Activated T-helper 1 cell treated with anti-CD3 and anti-CD28 coated beads, Interleukin-2, amount 50 U/mL, for 16 hours (primary cell): ENCODE results near the gene PLCB1.
"Not testable (repeated sequence)": the region's sequence is repeated elsewhere in the genome, so short reads cannot be mapped to it uniquely, and the experiment has no call there.

Experiments used
- DNase-seq, 2 donors: peaks; one replicate each; pipeline ENCODE4 v3.0.0-alpha.2; 2020; ENCODE audit warnings: low read depth in 1 of 2, low spot score in 1 of 2

The PLCB1 gene

DNA sequence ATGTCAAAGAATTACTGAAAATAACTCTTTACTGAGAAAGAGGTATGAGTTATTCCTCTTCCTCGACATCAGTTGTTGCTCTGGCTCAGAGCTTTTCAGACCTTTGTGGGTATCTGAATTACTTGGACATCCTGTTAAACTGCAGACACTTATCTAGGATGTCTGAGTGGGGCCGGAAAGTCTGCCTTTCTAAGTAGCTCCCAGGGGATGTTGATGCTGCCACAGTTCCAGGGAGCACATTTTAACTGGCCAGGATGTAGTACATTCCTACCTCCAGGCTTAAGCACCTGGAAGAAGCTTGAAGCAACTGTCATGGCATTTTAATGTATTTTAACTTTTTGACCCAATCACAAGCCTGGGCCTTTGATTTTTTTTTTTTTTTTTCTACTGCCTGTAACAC, 671.0 kb downstream of the PLCB1 start:
- no peak for DNase-seq

DNA sequence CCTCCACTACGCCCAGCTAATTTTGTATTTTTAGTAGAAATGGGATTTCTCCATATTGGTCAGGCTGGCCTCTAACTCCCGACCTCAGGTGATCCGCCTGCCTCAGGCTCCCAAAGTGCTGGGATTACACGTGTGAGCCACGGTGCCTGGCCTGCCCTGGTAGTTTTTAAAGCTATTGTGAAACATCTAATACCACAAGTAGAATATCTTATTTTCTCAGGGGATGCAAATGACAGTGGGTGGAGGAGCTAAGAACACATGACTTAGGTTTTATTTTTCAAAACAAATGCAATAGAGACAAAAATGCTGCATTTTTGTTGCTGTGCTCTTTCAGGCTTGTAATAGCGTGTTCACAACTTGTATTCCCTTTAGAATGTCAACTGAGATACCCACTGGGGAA, 671.9 kb downstream of the PLCB1 start:
- no peak for DNase-seq

DNA sequence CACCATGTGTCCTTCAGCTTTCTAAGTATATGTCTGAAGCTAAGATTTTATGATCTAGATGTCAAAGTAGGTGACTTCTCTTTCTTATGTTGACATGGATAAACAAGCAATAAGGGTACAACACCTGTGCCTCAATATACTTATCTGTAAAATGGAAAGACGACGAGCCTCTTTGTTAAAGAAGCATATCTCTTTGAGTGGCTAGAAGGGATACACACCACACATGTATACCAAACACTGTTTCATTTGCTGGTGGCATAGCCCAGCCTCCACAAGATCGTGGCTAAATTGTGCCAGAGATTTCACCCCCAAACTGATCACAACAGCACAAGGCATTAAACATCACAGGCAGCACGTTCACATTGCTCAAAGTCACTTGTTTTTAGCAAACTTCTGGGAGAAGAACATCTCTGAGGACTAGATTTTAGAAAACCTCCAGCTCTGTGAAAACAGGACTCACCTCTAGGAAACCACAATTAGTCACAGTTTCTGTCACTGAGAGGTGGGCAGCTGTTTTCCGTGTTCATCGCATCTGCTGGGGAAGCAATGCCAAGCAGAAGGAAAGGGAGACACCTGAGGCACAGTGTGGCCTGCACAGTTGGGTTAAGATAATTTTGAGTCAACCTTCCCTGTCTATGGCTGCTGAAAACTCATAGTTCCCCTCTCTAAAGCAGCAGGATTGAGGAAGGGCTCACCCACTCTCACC, 673.8 kb downstream of the PLCB1 start:
- DNase-seq = no peak

DNA sequence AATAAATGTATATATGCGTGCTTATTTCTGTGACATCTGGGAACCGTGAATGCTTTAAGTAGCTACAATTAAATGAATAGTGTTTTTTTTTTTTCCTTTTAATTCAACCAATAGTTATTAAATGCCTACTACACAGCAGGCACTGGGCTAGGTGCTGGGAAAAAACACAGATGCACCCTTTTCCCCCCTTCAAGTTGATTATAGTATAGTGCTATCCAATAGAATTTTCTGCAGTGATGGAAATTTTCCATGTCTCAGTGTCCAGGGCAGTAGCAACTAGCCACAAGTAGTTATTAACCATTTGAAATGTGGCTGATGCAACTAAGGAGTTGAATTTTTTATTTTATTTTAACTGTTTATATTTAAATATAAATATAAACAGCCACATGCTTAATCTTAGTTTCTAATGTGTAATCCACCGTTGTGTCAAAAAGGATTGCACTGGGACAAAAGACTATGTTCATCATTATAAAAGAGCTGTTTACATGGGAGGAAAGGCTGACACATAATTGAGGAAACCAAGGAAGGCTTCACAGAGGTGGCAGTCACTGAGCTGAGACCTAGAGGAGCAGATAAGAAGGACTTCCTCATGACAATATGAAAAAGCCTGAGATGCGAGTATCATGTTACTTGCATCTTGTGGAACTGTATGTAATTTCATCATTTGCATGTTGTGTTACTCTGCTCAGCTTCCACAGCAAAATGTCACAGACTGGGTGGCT, 675.6 kb downstream of the PLCB1 start:
- no peak for DNase-seq

DNA sequence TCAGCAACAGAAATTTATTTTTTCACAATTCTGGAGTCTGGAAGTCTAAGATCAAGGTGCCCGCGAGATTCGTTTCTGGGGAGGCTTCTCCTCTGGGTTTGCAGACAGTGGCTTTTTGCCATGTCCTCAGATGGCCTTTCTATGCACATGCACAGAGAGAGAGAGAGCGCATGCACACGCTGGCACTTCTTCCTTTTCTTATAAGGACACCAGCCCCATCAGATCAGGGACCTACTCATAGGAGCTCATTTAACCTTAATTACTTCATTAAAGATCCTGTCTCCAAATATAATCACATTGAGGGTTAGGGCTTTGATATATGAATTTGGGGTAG, 676.1 kb downstream of the PLCB1 start:
- no peak for DNase-seq

DNA sequence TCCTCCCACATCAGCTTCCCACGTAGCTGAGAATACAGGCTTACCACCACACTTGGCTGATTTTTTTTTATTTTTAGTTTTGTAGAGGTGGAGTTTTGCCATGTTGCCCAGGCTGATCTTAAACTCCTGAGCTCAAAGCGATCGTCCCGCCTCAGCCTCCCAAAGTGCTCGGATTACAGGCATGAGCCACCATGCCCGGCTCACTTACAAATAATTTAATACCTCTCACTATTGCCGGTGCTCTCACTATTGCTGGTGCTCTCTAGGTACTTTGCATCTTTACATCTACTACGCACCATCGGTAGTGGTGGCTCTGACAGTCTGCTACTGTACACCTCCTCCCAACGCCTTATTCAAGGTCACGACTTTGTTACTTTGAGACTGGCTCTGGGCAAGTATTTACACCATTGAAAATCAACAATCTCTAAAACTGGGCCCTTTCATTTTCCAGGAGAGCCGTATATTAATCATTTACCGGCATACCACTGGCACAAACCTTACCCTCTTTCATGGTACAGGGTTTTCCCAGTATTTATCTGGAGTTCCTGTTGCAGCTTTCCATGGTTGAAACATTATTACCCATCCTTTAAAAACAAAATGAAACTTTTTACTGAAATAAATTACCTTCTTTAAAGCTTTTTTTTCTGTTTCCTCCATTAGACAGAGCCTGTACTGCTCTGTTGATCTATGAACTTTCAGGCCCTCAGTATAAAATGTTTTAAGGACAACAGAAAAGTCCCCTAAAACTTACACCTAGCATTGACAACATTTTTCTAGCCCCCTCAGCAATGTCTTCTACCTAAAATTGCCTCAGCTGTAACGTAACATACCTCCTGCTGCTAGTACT, 677.3 kb downstream of the PLCB1 start:
- DNase-seq = no peak

DNA sequence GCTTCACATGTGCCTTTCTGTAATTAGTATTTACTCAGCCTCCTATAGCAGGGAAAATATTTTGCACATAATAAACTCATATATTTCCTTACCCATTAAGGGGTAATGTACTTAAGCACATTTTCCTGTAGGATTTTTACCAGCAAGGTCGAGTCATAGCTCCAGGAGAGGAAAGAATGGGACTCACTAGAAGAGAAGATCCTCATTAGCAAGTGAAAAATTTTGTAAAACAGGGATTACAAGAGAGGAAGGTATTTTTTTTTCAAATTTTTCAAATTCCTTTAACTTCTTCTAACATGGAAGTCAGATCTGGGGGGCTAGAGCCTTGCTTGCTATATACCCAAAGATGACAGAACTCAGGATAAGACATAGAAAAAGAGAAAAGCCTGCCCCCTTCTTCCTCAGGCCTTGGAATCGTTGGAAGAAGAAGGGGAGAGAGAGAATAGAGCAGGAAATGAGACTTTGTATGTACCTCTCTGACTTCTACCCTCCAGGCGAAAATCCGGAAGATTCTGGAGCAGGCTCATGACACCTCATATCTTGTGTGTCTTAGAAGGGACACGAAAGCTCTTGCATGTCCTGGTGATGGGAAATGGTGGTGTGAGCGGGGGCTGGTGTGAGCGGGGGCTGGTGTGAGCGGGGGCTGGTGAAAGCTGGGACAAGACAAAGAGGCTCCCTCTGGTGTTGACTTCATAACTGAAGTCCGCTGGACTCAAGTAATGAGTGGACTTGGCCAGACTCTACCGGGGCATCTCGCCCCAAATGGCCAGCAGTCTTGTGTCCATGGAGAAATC, 679.9 kb downstream of the PLCB1 start:
- no peak for DNase-seq

DNA sequence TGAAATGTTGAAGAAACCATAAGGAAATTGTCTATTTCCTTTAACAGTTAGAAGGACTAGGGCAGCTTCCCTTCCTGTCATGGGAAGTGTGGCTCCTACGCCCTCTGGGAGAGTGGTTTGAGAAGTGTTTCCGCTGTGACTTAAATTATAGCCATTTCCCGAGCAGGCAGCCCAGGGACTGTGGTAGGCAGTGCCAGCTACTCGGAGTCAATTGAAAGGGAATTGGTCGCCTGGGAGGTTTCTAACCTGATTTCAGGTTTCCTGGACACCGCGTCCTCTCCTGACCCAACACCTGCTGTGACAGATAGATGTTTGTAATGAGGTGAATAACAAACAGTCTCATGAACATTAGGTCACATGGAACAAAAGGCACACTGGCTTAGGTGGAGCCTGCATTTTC, 680.8 kb downstream of the PLCB1 start:
- no peak for DNase-seq

DNA sequence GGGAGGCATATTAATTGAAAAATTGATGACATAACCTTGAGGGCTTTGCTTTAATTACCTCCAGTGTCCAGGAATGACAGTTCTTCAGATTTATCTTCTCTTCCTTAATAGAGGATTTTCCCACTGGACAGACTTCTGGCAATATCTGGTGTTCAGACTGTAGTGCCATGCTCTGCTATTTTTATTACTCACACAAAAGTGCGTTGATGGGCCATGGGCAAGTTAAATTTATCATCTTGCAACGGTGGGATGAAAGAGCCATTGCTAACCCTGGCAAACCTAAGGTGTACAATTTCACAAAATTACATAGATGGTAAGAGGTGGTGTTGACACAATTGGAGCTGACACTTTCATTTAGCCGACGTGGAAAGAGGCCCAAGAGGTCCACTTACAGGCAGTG, 683.1 kb downstream of the PLCB1 start:
- DNase-seq = no peak

DNA sequence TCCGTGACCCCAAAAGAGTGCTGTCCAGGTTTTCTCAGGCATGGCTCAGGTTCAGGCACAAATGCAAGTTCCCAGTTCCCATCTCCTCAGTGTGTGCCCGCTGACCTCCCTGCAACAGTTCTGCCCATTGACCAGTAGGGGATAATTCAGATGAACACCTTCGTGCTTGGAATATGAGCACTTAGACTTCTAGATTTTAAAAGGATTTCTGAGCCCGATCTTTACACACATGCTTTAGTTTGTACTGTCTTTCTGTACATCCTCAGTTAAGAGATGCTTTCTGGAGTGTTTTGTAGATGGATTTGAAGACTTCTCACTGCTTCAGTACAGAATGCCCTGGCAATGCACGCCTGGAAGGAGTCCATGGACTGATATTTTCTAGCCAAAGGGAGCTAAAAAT, 697.2 kb downstream of the PLCB1 start:
- no peak for DNase-seq

DNA sequence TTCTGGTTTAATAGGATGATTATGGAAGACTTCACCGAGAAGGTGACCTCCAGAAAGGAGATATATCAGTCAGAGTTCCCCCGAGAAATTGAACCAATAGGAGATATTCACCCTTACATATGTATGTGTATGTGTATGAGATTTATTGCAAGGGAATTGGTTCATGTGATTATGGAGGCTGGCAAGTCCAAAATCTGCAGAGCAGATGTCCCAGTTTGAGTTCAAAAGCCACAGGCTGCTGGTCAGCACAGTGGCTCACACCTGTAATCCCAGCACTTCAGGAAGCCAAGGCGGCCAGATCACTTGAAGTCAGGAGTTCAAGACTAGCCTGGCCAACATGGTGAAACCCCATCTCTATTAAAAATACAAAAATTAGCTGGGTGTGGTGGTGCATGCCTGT, 702.2 kb downstream of the PLCB1 start:
- DNase-seq = not testable (repeated sequence)

DNA sequence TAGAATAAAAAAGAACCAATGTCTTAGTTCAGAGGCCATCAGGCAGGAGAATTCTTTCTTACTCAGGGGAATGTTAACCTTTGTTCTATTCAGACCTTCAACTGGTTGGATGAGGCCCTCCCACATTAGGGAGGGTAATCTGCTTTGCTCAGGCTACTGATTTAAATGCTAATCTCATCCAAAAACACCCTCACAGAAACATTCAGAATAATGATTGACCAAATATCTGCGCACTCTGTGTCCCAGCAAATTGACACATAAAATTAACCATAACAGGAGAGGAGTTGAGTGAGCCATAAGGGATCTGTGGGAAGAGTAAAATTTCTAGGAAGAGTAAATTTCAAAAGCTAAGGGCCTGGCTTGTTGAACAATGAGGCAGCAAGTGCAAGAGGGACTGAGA, 702.8 kb downstream of the PLCB1 start:
- no peak for DNase-seq

DNA sequence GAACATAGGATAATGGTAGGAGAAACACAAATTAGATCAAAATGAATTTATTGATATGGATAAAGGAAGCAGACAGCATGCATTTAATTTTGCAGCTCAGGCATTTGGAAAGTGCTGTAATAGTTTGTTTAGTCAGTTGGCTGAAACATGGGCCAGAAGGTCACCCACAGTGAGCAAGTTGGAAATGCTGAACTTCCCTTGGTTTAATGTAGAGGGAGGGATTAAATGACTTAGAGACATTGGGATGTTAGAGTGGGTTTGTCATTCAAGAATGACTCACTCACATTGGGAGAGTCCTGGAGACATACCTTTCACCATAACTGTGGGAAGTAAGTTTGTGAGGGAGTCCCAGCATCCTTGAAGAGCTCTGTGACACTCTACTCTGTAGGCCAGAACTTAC, 705.3 kb downstream of the PLCB1 start:
- no peak for DNase-seq

DNA sequence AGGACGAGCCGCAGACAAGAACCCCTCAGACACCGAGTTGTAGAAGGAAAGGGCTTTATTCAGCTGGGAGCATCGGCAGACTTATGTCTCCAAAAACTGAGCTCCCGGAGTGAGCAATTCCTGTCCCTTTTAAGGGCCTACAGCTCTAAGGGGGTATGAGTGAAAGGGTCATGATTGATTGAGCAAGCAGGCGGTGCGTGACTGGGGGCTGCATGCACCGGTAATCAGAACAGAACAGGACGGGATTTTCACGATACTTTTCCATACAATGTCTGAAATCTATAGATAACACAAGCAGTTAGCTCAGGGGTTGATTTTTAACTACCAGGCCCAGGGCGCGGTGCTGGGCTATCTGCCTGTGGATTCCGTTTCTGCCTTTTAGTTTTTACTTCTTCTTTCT, 710.5 kb downstream of the PLCB1 start:
- no peak for DNase-seq

DNA sequence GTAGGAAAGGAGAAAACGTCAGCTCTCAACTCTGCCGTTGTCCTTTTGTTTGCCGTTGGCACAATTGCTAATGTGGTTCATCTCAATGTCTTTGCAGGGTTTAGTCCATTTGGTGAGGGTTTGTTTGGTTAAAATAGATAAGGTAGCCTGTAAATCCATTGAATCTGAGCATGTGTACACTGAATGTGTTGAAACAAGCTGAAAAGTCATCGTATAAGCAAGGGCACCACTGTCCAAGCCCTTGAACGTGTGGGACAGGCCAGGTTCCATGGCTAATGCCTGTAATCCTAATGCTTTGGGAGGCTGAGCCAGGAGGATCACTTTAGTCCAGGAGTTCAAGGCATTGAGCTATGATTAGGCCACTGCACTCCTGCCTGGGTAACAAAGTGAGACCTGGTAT, 712.1 kb downstream of the PLCB1 start:
- DNase-seq = no peak

DNA sequence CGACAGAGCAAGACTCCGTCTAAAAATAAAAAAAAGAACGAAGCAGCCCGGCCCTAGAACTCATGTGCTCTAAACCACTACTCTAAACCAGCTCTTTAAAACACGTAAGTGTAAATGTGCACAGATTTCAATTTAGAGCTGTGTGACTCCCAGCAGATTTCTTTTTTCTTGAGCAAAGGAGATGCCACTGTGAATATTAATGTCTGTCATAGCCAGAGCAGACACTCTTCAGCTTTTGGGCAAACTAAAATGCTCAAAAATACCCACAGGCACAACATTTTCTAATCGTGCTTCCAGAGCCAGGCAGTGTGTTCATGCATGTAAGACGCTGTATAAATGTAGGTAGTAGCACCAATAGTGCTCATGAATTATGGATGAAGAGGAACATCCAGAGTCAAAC, 717.9 kb downstream of the PLCB1 start:
- DNase-seq = no peak

DNA sequence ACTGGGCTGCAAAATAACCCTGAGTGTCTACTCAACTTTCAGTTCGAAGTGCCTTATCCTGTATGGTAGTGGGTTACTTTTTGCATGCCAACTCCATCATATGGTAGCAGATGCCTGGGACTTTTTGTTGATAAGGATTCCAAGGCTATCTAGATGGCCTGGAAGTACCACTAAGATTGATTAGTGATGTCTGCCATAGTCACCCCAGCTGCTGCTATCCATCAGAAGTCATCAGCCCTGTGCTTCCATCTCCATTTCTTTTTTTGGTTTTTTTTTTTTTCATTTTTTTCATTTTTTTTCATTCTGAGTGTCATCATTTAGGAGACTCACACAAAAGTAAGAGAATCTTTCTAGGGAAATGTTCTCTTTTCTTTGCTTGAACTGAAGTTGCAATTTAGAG, 719.4 kb downstream of the PLCB1 start:
- no peak for DNase-seq

DNA sequence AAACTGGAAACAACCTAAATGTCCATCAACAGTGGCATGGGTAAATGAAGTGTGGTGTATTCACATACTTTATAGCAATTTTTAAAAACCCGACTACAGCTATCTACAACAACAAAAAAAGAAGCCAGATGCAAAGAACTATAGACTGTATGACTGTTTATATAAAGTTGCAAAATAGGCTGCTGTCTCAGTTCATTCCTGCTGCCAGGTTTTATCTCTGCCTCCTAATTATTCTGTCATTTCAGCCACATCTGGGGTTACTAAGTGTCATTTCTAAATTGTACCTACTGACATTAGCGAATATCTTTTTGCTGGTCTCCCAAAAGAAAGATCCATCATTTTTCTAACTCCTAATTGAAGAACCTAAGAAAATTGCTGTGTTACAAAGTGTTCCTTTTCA, 719.9 kb downstream of the PLCB1 start:
- not testable (repeated sequence) for DNase-seq

DNA sequence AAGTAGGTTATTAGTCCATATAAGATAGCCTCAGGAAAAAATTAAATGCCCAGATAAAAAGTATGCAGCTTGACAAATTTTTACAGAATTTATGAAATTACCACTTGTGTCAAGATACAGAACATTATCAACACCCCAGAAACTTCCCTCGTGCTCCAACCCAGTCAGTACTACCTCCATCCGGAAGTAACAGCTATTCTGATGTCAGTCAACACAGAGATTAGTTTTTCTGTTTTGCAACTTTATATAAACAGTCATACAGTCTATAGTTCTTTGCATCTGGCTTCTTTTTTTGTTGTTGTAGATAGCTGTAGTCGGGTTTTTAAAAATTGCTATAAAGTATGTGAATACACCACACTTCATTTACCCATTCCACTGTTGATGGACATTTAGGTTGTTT, 721.1 kb downstream of the PLCB1 start:
- not testable (repeated sequence) for DNase-seq

DNA sequence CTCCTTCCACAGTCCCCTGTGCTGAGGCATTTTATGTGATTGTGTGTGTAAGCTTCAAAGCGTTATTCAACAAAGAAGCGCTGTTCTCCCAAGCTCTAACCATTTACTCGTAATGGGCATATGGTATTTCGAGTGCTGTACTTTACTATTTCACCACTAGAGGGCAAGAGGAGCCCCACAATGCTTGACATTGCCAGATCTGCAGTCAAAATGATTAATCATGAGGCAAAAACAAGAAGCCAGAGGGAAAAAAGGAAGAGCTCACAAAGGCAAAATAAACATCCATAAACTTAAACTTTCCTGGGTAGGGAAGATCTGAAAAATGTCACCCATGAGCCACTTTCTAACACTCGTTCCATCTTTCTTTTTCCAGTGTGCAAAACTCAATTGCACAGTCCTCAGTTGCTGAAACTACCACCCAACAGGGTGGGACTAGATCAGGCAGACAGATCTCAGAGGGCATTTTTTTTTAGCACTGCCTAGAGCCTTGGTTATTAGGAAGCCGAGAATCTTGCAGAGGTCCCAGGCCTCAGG, 721.8 kb downstream of the PLCB1 start:
- DNase-seq = no peak

DNA sequence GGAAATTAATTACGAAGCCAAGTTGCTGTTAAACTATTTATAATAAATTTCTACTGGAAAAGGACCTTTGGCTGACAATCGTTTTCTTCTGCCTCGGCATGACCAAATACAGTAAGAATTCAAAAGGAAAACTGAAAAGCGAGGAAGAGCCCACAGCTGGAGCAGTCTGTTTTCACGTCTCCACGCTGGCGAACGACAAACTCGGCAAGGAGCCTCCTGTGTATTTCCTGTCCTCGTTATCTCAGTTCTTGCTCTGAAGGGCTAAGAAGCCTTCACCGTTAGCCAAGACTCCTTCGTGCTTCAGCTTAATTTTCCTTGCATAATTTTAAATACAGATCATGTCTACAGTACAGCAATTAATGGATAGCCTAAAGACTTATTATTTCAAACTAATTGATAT, 722.5 kb downstream of the PLCB1 start:
- DNase-seq = no peak
